ENCODE results near the gene SEC14L3.

The SEC14L3 gene

GRCh38 chr22:30421695-30422480 lies 49.9 kb downstream of the SEC14L3 start:
- DNase-seq = no peak

GRCh38 chr22:30420347-30421125 lies 51.3 kb downstream of the SEC14L3 start:
- no peak for DNase-seq

- DNase-seq = no peak
Measured at GRCh38 chr22:30416837-30417236, 55.0 kb downstream of the SEC14L3 start.

- DNase-seq = no peak
Measured at GRCh38 chr22:30416403-30416802, 55.4 kb downstream of the SEC14L3 start.

- no peak for DNase-seq
Measured at GRCh38 chr22:30414525-30415047, 57.2 kb downstream of the SEC14L3 start.

- no peak for DNase-seq
Measured at GRCh38 chr22:30413745-30414524, 57.9 kb downstream of the SEC14L3 start.

- no peak for DNase-seq
Measured at GRCh38 chr22:30413001-30413400, 58.8 kb downstream of the SEC14L3 start.

- DNase-seq = no peak
Measured at GRCh38 chr22:30411780-30412179, 60.0 kb downstream of the SEC14L3 start.

Data from CD4-positive, alpha-beta T cell treated with Interleukin-17A for 1 hour (primary cell).